EH (cell line): Measurements from ENCODE around the gene ENG.
"Not testable (repeated sequence)": the region's sequence is repeated elsewhere in the genome, so short reads cannot be mapped to it uniquely, and the experiment has no call there.

Experiments
- DNase-seq: peaks from one replicate; pipeline ENCODE4 v3.0.0-alpha.2; 2015; ENCODE audit warnings: low read depth

Gene ENG

GRCh38 chr9:127844821-127845359 lies 9.6 kb downstream of the ENG start:
- no peak for DNase-seq

GRCh38 chr9:127841087-127841835 lies 13.2 kb downstream of the ENG start:
- DNase-seq: no peak

GRCh38 chr9:127838375-127839078 lies 15.9 kb downstream of the ENG start:
- peak; percentile 97 for DNase-seq

- DNase-seq: no peak
Observed at GRCh38 chr9:127837346-127837745, 17.1 kb downstream of the ENG start.

GRCh38 chr9:127836561-127836960 lies 17.9 kb downstream of the ENG start:
- not testable (repeated sequence) for DNase-seq

- peak; percentile 83 for DNase-seq
Observed at GRCh38 chr9:127835991-127836516, 18.4 kb downstream of the ENG start.

- peak; percentile 65 for DNase-seq
Observed at GRCh38 chr9:127833555-127833954, 20.9 kb downstream of the ENG start.

GRCh38 chr9:127832248-127832647 lies 22.2 kb downstream of the ENG start:
- DNase-seq: no peak

- no peak for DNase-seq
Observed at GRCh38 chr9:127829205-127829906, 25.1 kb downstream of the ENG start.

- peak; percentile 77 for DNase-seq
Observed at GRCh38 chr9:127828262-127829031, 26.0 kb downstream of the ENG start.

GRCh38 chr9:127826253-127826913 lies 28.1 kb downstream of the ENG start:
- DNase-seq: no peak

GRCh38 chr9:127825319-127826051 lies 29.0 kb downstream of the ENG start:
- no peak for DNase-seq

- DNase-seq: no peak
Observed at GRCh38 chr9:127822108-127822507, 32.4 kb downstream of the ENG start.

GRCh38 chr9:127818574-127818973 lies 35.9 kb downstream of the ENG start:
- no peak for DNase-seq

- DNase-seq: no peak
Observed at GRCh38 chr9:127817881-127818434, 36.5 kb downstream of the ENG start.

- DNase-seq: no peak
Observed at GRCh38 chr9:127816728-127817127, 37.7 kb downstream of the ENG start.

GRCh38 chr9:127816362-127816725 lies 38.1 kb downstream of the ENG start:
- no peak for DNase-seq

- no peak for DNase-seq
Observed at GRCh38 chr9:127815512-127816361, 38.7 kb downstream of the ENG start.
